Left colon (tissue), 2 donors: ENCODE data around the gene FOXO3B. TPM values are rescaled to one million over a fixed set of nuclear protein-coding genes. Genes with fewer than 3 reads are reported as not detected.
A peak's percentile ranks its signal among the peaks of the same experiment; 100 is the strongest.
"Not testable (repeated sequence)": the region's sequence is repeated elsewhere in the genome, so short reads cannot be mapped to it uniquely, and the experiment has no call there.

Source experiments
- ATAC-seq: fragments of 200-7000 bp; cut with Tn5 transposase; one replicate; pipeline ENCODE4 v1.9.1; 2020; ENCODE audit warnings: mild to moderate bottlenecking, moderate library complexity
- DNase-seq, 2 donors: peaks; one replicate each; pipeline ENCODE4 v3.0.0-alpha.2; 2020
- intact Hi-C, 2 donors: fragments of 100-400 bp; cut with DNase I in 1 of 2; cut with micrococcal nuclease in 1 of 2; formaldehyde crosslinking; loops; one replicate each; pipeline versions ENCODE4 v1.11.2 to v1.14.0; 2022; cut with DNase I, micrococcal nuclease
- long read RNA-seq: library from polyadenylated mRNA; unstranded; transcript quantifications from one replicate; pipeline ENCODE4 v2.0.0, GENCODE V29; 2021
- total RNA-seq, 2 donors: library from RNA; stranded (reverse); fragmentation: NEBNext Ultra II Directional; extraction: Animal tissue kit (Norgen Biotek cat#: 25700); gene quantifications; one replicate each; pipeline ENCODE4 v1.2.1, GENCODE V29; 2021
- donor health status: DM: no; HTN: no; CAD: no.
- donor health status: DM: yes; HTN: yes; CAD: no.

Gene FOXO3B
- total RNA-seq = 1 to 10 TPM; 1.5 TPM
- long read RNA-seq = 0 reads

GRCh38 chr17:18681767-18682571 is at the start of gene FOXO3B:
Gene FOXO3B, minus strand, starts transcription at chr17:18682314. Its CDS starts 663 bp downstream, at chr17:18681651.
- peak; percentile 99 for ATAC-seq
- intact Hi-C loops = not testable (repeated sequence)
- DNase-seq = peak; percentile 91 to 95

DNA sequence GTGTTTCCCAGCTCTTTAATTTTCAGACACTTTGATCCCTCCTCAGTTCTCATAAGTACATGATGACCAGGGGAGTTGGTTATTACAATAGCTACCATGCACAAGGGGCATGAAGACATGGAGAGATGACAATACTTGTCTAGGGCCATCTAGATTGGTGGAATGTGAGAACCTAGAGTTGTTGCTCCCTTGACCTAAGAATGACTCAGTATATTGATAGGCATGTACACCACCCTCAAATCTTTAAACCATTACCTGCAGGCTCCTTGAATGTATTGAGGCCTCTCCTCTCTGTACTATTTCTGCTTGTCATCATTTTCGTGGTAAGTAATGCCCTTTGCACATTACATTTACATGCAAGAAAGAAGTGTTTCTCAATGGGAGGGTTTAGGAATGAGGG is 41.4 kb upstream of the FOXO3B start:
- ATAC-seq, DNase-seq, intact Hi-C loops: not testable (repeated sequence)

DNA sequence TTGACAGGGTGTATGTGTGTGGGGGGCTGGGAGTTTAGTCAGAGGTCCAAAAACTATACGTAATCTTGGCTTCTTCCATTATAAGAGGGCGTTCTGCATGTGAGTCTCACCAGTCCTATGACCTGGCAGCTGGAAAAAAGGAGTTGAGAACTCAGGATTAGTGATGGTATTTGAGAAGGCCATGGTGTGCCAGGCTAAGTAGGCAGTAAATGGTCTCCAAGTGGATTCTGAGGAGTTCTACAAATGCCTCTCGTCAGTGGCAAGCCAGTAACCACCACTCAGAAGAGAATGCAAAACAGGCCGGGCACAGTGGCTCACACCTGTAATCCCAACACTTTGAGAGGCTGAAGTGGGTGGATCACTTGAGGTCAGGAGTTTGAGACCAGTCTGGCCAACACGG is 40.5 kb upstream of the FOXO3B start:
- ATAC-seq, DNase-seq, intact Hi-C loops: not testable (repeated sequence)

DNA sequence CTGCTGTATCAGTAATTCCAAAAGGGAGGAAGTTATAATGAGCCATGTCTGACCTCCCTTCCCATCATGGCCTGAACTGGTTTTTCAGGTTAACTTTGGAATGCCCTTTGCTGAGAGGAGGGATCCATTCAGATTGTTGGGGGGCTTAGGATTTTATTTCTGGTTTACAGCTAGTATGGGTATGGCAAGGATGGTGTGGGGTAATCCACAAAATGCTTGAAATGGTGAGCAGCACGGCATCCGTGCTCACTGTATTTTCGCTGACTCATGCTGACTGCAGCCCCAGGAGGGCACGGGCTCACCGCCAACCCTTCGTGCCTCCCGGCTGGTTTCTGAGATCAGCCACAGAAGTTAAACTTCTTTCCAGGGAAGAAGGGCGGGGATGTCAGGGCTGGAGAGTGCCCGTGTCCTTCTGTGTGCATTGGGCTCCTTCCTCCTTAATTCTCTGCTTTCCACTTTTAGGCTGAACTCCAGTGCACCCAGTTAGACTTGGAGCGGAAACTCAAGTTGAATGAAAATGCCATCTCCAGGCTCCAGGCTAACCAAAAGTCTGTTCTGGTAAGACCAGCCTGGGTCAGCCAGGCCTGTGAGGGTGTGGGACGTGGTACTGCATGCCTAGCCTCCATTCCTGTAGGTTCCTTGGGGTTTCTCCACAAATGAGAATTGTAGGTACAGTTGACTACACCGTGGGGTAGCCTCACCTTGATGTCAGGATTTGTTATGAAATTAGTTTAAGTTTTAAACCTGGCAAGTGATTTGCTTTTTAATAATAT is 39.8 kb upstream of the FOXO3B start:
- DNase-seq, intact Hi-C loops, ATAC-seq: not testable (repeated sequence)

DNA sequence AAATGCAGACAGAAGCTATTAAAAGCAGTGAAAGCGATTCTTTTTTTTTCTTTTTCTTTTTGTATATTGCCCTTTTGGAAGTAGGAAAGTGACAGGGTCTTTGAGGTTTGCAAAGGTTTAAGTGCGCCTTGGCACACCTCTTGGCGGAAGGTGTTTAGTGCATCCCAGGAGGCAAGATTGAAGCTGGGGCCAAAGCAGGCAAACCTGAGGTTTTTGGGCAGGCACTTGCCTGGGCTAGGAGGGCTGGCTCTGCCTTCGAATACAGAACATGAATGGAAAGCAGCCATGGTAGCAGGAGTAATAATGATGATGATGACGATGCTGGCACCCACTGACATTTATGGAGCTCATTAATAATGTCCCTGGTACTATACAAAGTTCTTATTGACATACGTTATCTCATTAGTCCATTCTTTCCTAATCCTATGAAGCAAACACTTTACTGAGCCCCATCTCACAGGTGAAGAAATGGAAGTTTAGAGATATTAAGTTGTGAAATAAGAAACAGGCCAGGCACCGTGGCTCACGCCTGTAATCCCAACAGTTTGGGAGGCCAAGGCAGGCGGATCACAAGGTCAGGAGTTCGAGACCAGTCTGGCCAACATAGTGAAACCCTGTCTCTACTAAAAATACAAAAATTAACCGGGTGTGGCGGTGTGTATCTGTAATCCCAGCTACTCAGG is 37.5 kb upstream of the FOXO3B start:
- DNase-seq, intact Hi-C loops, ATAC-seq: not testable (repeated sequence)

- ATAC-seq = peak; percentile 32
- intact Hi-C loops, DNase-seq: not testable (repeated sequence)
These were observed 36.7 kb upstream of the FOXO3B start for GRCh38 chr17:18718643-18719427.

- intact Hi-C loops = not testable (repeated sequence)
- peak; percentile 72 for ATAC-seq
- peak; percentile 39 to 81 for DNase-seq
These were observed 30.4 kb upstream of the FOXO3B start for GRCh38 chr17:18712354-18712999.

- intact Hi-C loops, ATAC-seq, DNase-seq: not testable (repeated sequence)
These were observed 26.1 kb upstream of the FOXO3B start for GRCh38 chr17:18708215-18708614.

- intact Hi-C loops, ATAC-seq: not testable (repeated sequence)
These were observed 23.8 kb upstream of the FOXO3B start for GRCh38 chr17:18705955-18706354.

GRCh38 chr17:18698473-18699103 is 16.5 kb upstream of the FOXO3B start:
- intact Hi-C loops, DNase-seq: not testable (repeated sequence)
- peak; percentile 14 for ATAC-seq

More at GRCh38 chr17:18705955-18706354, 23.8 kb upstream of the FOXO3B start:
- not testable (repeated sequence) for DNase-seq

DNA sequence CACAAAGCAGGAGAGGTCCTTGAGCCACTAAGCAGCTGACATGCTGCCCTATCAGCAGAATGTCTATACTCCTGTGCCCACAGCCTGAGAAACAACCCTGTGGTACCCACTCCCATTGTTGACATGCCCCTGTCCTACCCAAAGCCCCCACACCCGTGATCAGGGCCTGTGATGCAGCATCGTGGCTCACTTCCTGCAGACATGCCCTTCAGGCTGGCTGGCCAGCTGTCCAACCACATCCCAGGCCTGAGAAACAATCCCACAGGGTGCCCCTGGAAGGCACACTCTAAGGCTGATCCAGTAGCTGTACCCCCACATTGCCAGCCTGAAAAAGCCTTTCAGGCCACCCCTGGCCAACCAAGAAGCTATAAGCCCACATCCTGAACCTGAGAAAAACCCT is 13.0 kb upstream of the FOXO3B start:
- DNase-seq, ATAC-seq, intact Hi-C loops: not testable (repeated sequence)

- DNase-seq, intact Hi-C loops, ATAC-seq: not testable (repeated sequence)
These were observed 554 bp upstream of the FOXO3B start for GRCh38 chr17:18682668-18683067.

GRCh38 chr17:18677381-18677780 is 4.7 kb downstream of the FOXO3B start:
- ATAC-seq, DNase-seq, intact Hi-C loops: not testable (repeated sequence)

DNA sequence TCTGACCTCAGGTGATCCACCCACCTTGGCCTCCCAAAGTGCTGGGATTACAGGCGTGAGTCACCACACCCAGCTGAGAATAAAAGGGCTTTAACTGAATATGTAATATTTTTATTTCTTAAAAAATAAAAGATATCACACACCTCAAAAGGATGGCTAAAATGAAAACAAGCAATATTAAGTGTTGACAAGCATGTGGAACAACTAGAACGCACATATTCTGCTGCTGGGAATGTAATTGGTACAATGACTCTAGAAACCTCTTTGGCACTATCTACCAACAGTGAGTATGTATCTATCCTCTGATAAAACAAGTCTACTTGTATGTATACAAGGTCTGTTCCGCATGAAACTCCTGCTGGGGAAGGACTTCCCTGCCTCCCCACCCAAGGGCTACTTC is 5.2 kb downstream of the FOXO3B start:
- intact Hi-C loops, ATAC-seq: not testable (repeated sequence)

GRCh38 chr17:18672395-18673227 is 9.5 kb downstream of the FOXO3B start:
- ATAC-seq = peak; percentile 33
- intact Hi-C loops, DNase-seq: not testable (repeated sequence)

More for the DNA sequence above, 5.2 kb downstream of the FOXO3B start:
- not testable (repeated sequence) for DNase-seq

DNA sequence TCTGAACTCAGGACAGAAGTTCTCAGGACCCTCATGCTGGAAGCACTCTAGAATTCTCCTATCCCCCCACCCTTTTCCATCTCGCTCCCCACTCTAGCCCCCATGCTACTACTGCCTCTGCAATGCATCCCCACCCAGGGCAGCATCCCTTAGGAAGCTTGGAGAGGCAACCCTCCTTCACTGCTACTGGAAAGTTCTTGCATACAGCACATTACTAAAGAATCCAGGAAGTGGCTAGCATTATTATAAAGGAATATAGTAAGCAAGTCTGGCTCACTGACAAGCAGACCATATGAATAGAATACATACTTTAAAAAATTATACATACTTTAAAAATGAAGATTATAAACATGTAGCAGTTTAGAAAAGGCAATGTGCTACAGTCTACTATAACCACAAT is 13.5 kb downstream of the FOXO3B start:
- ATAC-seq, DNase-seq, intact Hi-C loops: not testable (repeated sequence)
